Muscle of leg (tissue), 11 donors: ENCODE results near the gene RPS6KA6. TPM values are rescaled to one million over a fixed set of nuclear protein-coding genes. Genes with fewer than 3 reads are reported as not detected.
A peak's percentile ranks its signal among the peaks of the same experiment; 100 is the strongest.

Experiments used
- DNase-seq: peaks from one replicate; pipeline ENCODE4 v3.0.0; 2013
- H3K27ac ChIP-seq: one replicate; pipeline ENCODE4 v1.5.1; 2013; ENCODE audit warnings: mild to moderate bottlenecking, low read length, control low read depth
- H3K27me3 ChIP-seq: one replicate; pipeline ENCODE4 v1.6.1; 2013; ENCODE audit warnings: low read length; ENCODE audit not compliant: control insufficient read depth, insufficient read depth
- H3K36me3 ChIP-seq: one replicate; pipeline ENCODE4 v1.6.1; 2013; ENCODE audit warnings: low read length; ENCODE audit not compliant: control insufficient read depth, insufficient read depth
- H3K4me1 ChIP-seq: one replicate; pipeline ENCODE4 v1.6.1; 2013; ENCODE audit warnings: low read length; ENCODE audit not compliant: control insufficient read depth, insufficient read depth
- H3K4me3 ChIP-seq: one replicate; pipeline ENCODE4 v1.5.1; 2013; ENCODE audit warnings: low read length, control low read depth
- H3K9me3 ChIP-seq: replicated peaks from 2 replicates; pipeline ENCODE4 v1.6.1; 2013; ENCODE audit warnings: low read depth, low read length; ENCODE audit not compliant: control insufficient read depth
- WGBS: methylation state at CpG from one replicate; pipeline ENCODE4 v1.1.5; 2013; ENCODE audit warnings: missing lambda C conversion rate; ENCODE audit not compliant: insufficient coverage; 5-methylcytosine and 5-hydroxymethylcytosine counted together
- polyA plus RNA-seq, 8 donors: library from polyadenylated mRNA; unstranded; fragments of 120-200 nt; gene quantifications; one replicate each; pipeline versions ENCODE4 v1.2.1 to v1.2.3, GENCODE V29; 2013; ENCODE audit warnings: inconsistent platforms in 1 of 8, low replicate concordance in 1 of 8; ENCODE audit not compliant: insufficient read length in 8 of 8, insufficient read depth in 1 of 8
- total RNA-seq: library from RNA; stranded (reverse); fragments of 120-200 nt; gene quantifications from one replicate; pipeline ENCODE4 v1.2.4, GENCODE V29; 2013

Gene RPS6KA6
- total and polyA plus RNA-seq, 9 donors: 2.3 to 5.0 (median 4.0) TPM

DNA sequence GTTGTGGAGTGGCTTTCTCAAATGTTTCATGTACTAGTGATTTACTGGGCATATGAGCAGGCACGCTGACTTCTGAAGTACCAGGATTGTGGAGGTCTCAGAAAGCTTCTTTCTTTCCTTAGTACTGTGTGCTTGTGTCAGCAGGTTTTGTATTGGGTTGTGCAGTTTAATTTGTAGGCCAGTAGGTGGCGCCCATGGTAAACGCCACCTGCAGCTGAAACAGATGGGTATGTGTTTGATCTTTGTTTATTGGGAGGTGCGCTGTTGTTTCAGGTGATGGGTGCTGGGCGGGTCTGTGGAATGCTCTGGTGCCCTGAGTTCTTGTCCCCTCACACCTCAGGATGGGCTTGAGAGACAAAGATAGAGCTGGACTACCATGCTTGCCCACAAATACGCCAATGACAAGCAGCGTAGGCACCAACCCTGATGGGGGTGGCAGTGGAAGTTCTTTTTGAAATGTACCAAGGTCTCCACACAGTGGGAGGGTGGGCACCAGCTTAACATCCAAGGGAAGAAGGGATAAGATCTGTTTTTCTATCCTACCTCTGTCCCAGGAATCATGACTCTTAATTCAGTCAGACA lies 141.5 kb downstream of the RPS6KA6 start:
- WGBS: 0% methylated on average over 3 of the region's 7 CpGs
- Histone ChIP-seq H3K9me3 (no peaks in the 10 kb centered on the region), H3K27me3 (peaks cover 4% of the 10 kb centered on the region), H3K27ac (no peak overlapping the region), H3K4me1 (no peaks in the 10 kb centered on the region), H3K36me3 (no peaks in the 10 kb centered on the region), H3K4me3 (no peak overlapping the region)
- DNase-seq: peak; percentile 25

- no peak for DNase-seq
Measured at GRCh38 chrX:84044051-84044450, 143.9 kb downstream of the RPS6KA6 start.

More at GRCh38 chrX:84044051-84044450, 143.9 kb downstream of the RPS6KA6 start:
- H3K27ac ChIP-seq: no peak overlapping the region
- 73% methylated on average over 3 of the region's 4 CpGs for WGBS
- no peaks in the 10 kb centered on the region for H3K36me3 ChIP-seq
- H3K27me3 ChIP-seq: peaks cover 6% of the 10 kb centered on the region
- H3K9me3 ChIP-seq: no peaks in the 10 kb centered on the region
- H3K4me1 ChIP-seq: no peaks in the 10 kb centered on the region
- H3K4me3 ChIP-seq: no peak overlapping the region
